ENCODE results near the gene RNF34. TPM values are rescaled to one million over a fixed set of nuclear protein-coding genes. Genes with fewer than 3 reads are reported as not detected.

Gene RNF34
- total and polyA plus RNA-seq, 5 donors: 21.1 to 31.4 (median 25.3) TPM

- Histone ChIP-seq H3K27ac (ENCODE audit: low read length) (no peak overlapping the region), H3K9me3 (ENCODE audit: control insufficient read depth, low read length) (no peaks in the 10 kb centered on the region), H3K4me1 (ENCODE audit: control insufficient read depth, insufficient read depth, low read length) (no peaks in the 10 kb centered on the region), H3K4me3 (ENCODE audit: low read length) (no peak overlapping the region), H3K27me3 (ENCODE audit: control insufficient read depth, insufficient read depth) (no peaks in the 10 kb centered on the region)
- no peak for DNase-seq
- no peak for ATAC-seq
- intact Hi-C loops (cut with DNase I): no loop called here
- 56% methylated on average over 4 of the region's 4 CpGs for WGBS
Measured at GRCh38 chr12:121468499-121468801, 68.5 kb downstream of the RNF34 start.

DNA sequence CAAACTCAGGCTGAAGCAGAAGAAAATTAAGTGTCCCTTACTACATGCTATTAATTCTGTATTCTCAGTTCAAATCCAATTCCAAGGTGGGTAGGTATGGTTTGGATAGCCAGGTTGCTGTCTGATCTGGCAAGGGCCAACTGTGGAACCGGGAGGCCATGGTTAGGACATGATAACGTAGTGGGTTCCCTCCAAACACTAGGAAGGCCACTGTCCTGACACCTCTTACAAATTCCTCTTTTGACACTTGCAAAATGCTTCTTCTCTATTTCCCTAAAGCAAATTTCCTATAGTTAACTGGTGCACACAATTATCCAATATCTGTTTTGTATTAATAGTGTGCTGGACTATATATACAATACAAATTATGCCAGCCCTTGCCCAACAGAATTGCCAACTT, 70.8 kb downstream of the RNF34 start:
- DNase-seq (no peak), ATAC-seq (no peak)
- Histone ChIP-seq H3K4me1 (ENCODE audit: control insufficient read depth, insufficient read depth, low read length) (no peaks in the 10 kb centered on the region), H3K9me3 (ENCODE audit: control insufficient read depth, low read length) (no peaks in the 10 kb centered on the region), H3K4me3 (ENCODE audit: low read length) (no peak overlapping the region), H3K27me3 (ENCODE audit: control insufficient read depth, insufficient read depth) (no peaks in the 10 kb centered on the region), H3K27ac (ENCODE audit: low read length) (no peak overlapping the region)
- 70% methylated on average over 2 of the region's 2 CpGs for WGBS
- intact Hi-C loops (cut with DNase I): no loop called here

GRCh38 chr12:121472150-121472905, 72.4 kb downstream of the RNF34 start:
- intact Hi-C loops (cut with DNase I): no loop called here
- Histone ChIP-seq H3K27ac (ENCODE audit: low read length) (no peak overlapping the region), H3K4me3 (ENCODE audit: low read length) (no peak overlapping the region), H3K9me3 (ENCODE audit: control insufficient read depth, low read length) (no peaks in the 10 kb centered on the region), H3K27me3 (ENCODE audit: control insufficient read depth, insufficient read depth) (no peaks in the 10 kb centered on the region), H3K4me1 (ENCODE audit: control insufficient read depth, insufficient read depth, low read length) (no peaks in the 10 kb centered on the region)
- DNase-seq: no peak
- no peak for ATAC-seq
- 92% methylated on average over 7 of the region's 7 CpGs for WGBS

Small RNA genes within 50 kb of the gene (microRNA-seq; reads per million reads assigned to microRNA genes)
- 0 reads per million in 2 donors for gene MIR7107

Other genes with a start within 250 kb of the RNF34 start
- 10 to 100 TPM in 1 of 4 donors, 1 to 10 TPM in 3; 6.1 to 10.6 (median 9.0) TPM for gene P2RX4, start 190.0 kb upstream of the RNF34 start, total RNA-seq
- 6.9 TPM for gene P2RX4, start 190.0 kb upstream of the RNF34 start, polyA plus RNA-seq
- gene CAMKK2, start 103.4 kb upstream of the RNF34 start, total RNA-seq: 10 to 100 TPM; 15.8 to 22.1 (median 20.6) TPM
- gene CAMKK2, start 103.4 kb upstream of the RNF34 start, polyA plus RNA-seq: 11.3 TPM
- gene ANAPC5, start 47.7 kb upstream of the RNF34 start, total RNA-seq: 10 to 100 TPM; 59.4 to 64.0 (median 60.4) TPM
- gene ANAPC5, start 47.7 kb upstream of the RNF34 start, polyA plus RNA-seq: 55.7 TPM
- 10 to 100 TPM; 11.8 to 16.0 (median 13.1) TPM for gene KDM2B, start 180.9 kb downstream of the RNF34 start, total RNA-seq
- gene KDM2B, start 180.9 kb downstream of the RNF34 start, polyA plus RNA-seq: 6.1 TPM
- gene ORAI1, start 226.4 kb downstream of the RNF34 start, total RNA-seq: 1 to 10 TPM; 7.0 to 9.4 (median 8.4) TPM
- 6.9 TPM for gene ORAI1, start 226.4 kb downstream of the RNF34 start, polyA plus RNA-seq

All from right cardiac atrium (tissue), 5 donors.